Activated CD8-positive, alpha-beta memory T cell treated with anti-CD3 and anti-CD28 coated beads, Interleukin-2, amount 50 U/mL, for 24 hours (primary cell): ENCODE results near the gene PTK7.
"Not testable (repeated sequence)": the region's sequence is repeated elsewhere in the genome, so short reads cannot be mapped to it uniquely, and the experiment has no call there.

ENCODE experiments used
- DNase-seq: peaks from one replicate; pipeline ENCODE4 v3.0.0-alpha.2; 2020; ENCODE audit errors: extremely low read depth

The PTK7 gene

DNA sequence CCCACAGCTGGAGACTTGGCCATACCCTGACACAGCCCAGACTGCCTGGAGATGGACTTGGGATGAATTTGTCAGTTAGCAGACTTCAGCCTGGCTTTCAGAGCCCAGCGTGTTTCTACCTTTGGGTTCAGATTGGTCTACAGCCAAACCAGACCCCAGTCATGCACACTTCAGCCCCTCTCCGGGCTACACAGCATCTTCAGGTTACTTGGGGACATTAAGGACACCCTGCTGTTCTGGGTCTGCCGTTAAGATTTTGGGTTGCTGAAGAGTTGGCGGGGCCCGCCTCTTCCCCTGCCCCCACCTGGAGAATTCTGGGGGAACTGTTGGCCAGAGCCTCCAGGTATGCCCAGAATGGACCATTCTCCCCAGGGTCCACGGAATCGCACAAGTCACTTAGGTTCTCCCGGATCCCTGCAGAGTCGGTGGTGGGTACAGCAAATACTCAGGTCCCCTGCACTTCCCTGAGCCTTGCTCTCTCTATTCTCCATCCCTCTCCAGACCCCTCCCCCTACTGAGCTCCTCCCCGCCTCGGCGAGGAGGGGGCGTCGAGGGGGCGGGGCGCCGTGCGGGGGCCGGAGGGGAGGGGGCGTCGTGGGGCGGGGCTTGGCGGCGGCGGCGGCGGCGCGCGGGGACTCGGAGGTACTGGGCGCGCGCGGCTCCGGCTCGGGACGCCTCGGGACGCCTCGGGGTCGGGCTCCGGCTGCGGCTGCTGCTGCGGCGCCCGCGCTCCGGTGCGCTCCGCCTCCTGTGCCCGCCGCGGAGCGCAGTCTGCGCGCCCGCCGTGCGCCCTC, at the start of gene PTK7:
TSS of gene PTK7 (plus strand) at position 645 of the 794 bp plus-strand sequence. CDS start 175 bp downstream, outside the sequence.
- no peak for DNase-seq

DNA sequence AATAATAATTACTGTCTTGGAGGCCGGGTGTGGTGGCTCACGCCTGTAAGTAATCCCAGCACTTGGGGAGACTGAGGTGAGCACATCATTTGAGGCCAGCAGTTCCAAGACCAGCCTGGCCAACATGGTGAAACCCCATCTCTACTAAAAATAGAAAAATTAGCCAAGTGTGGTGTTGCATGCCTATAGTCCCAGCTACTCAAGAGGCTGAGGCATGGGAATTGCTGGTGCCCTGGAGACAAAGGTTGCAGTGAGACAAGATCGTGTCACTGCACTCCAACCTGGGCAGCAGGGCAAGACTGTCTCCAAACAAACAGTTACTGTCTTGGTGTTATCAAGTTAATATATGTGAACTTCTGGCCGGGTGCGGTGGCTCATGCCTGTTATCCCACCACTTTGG, 49.7 kb upstream of the PTK7 start:
- no peak for DNase-seq

DNA sequence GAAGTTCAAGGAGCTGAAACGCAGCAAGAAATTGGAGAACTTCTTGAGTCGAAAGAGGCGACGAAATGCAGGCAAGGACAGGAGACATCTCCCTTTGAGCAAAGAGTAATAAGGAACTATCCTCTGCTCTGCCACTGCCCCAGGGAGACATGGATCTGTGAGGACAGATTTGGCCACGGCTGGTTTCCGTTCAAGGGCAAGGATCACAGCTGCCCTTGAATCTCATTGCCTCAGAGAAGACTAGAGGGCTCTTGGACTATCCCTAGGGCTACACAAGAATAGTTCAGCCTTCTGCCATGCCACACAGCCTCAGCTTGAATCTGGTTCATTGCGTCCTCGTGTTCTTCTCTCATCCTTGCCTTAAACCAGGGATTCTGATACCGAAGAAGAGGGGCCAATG, 47.0 kb upstream of the PTK7 start:
- DNase-seq = no peak

- DNase-seq = no peak
Measured at GRCh38 chr6:43032326-43032725, 43.8 kb upstream of the PTK7 start.

DNA sequence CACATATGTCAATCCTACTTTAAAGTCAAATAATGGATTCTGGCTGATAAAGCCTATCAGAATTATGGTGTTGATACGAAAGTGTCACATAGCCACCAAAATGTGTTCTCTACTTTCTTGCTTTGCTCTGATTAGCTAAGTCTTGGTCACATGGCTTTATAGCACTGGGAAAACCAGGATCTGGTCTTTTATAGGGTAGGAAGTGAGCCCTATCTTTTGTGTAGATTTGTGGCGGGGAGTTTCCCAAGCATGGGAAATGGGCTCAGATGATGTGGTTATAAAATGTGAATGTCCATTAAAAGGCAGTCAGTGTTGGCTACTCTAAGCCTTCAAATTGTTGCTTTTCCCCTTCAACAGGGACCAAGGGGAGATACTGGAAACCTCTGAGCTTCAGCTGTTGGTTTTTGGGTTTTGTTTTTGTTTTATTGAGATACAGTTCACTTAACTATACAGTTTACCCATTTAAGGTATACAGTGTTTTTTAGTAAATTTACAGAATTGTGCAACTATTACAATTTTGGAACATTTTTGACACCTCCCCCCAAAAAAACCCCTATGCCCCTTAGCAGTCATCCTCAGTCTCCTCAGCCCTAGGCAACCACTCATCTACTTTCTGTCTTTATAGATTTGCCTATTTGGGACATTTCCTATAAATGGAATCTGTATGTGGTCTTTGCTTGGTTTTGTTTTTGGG, 42.5 kb upstream of the PTK7 start:
- no peak for DNase-seq

- DNase-seq = no peak
Measured at GRCh38 chr6:43034190-43034525, 42.0 kb upstream of the PTK7 start.

GRCh38 chr6:43035495-43036194, 40.5 kb upstream of the PTK7 start:
- DNase-seq = no peak

DNA sequence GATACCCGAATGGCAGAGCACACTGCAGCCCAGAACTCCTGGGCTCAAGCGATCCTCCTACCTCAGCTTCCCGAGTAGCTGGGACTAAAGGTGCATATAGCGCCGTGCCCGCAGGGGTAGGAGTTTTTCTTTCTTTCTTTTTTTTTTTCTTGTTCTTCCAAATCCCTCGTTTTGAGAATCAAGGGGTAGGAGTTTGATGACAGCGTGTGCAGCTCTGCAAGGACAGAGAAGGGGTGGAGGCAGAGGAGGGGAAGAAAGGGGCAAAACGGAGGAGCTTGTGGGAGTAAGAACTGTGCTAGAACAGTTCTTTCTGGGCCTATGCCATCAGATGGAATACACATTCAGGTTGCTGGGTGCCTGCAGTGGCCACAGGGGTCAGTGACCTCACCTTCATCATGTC, 39.4 kb upstream of the PTK7 start:
- DNase-seq = no peak

GRCh38 chr6:43037197-43037596, 38.9 kb upstream of the PTK7 start:
- DNase-seq = no peak

GRCh38 chr6:43037706-43038105, 38.4 kb upstream of the PTK7 start:
- no peak for DNase-seq

GRCh38 chr6:43038727-43039126, 37.4 kb upstream of the PTK7 start:
- DNase-seq = no peak

DNA sequence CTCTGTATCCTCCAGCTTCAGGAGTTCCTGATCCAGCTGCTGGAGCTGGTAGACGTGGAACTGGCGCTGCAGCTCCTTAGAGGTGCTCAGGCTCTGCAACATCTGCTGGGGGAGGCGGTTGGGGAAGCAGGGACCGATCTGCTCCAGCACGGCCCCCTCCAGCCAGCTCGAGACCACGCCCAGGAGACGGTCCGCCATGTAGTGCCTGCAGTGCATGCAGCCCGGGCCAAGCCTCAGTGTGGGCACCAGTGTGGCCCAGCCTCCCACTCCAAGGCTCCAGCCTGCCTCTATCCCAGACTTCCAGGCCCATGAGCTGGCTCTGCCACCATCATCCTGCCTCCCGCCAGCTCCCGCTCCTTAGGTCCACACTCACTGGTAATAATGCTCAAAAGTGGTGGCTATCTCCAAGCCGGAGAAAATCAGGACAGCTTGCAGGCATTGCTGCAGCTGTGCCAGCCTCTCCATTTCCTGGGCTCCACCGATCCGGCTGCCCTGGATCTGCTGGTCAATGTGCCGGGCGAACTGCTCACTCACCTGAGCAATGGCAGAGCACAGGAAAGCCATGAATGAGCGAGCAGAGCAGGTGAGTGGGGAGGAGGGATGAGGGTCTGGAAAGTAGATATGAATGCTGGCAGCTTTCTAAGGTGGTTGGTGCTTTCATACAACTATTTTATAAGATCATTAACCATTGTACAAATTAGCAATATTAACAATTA, 35.4 kb upstream of the PTK7 start:
- no peak for DNase-seq

- DNase-seq = not testable (repeated sequence)
Measured at GRCh38 chr6:43041475-43041874, 34.6 kb upstream of the PTK7 start.

DNA sequence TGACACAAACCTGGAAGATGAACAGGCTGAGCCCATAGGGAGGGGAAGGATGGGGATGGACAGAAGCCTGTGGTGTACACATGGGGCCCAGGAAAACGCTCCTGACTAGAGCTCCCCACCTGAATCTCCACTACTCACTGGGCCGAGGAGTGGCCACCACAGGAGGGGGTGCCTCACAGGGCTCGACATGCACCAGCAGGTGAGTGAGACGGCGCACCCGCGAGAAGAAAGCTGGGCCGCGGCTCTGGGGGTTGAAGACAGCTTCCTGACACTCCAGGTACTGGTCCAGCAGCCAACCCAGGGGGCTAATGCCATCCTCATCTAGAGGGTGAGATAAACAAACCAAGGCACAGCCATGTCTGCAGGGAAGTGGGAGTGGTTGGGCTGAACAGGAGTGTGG, 32.8 kb upstream of the PTK7 start:
- DNase-seq = no peak

DNA sequence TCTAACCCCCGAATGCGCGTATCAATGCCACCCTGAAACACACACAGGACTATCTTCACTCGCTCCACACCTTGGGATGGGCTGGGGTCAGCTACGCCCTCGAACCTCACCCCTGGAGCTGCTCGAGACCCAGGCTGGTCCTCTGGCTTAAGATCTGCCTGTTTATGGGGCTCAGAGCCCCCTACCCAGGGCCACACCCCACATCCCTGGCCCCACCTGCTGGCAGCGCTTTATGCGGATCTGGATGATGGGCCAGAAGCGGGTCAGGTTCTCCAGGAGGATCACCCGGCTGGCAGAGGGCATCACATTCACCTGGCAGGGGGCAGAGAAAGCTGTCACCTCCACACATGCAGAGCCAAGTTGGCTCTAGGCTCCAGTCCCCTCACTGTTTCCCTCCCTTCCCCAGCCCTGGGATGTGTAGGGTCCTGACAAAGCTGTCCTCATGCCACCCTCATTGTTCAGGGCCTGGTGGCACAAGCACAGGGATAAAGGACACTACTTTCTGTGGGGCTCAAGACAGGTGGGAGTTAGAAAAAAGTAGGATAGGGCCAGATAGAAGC, 30.7 kb upstream of the PTK7 start:
- no peak for DNase-seq

GRCh38 chr6:43047998-43048397, 28.1 kb upstream of the PTK7 start:
- DNase-seq = no peak

DNA sequence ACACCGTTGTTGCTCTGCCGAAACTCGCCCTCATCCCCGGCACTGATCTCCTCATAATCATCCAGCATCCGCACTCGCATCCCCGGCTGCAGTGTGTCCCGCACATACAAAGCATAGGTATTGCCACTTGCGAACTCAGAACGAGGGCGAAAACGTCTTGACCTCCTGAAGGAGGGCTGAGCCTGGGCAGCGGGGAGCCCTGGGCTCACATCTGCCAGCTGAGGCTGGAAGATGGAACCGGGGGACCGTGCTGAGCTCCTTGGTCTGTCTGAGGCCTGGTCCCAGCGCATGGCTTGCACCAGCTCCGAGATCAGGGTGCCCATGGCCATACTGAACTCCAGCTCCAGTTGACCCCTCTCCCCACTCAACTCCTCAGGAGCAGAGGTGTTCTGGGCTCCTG, 25.1 kb upstream of the PTK7 start:
- no peak for DNase-seq

DNA sequence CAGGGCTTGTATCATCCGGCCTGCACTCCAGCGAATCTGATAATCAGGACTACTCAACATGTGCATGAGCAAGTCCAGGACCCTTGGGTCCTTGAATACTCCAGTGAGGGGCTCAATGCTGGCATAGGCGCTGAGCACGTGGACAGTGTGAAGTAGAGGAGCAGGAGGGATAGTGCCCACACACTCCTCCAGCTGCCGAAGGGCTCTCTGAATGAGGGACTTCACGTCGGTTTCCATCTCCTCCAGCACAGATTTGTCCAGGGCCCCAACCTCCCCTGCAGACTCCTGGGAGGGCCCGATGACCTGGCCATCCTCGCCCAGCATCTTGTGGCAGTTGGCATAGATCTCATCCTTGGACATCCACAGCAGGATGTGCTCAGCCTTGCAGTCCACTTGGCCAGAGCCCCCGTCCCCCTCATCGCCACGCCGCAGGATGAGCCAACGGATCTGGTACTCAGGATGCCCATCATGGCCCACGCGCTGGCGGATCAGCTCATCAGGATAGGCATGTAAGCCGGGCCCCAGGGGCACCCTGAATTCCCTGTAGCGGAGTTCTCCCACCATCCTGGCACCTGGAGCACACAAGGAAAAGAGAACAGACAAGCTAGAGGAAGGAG, 23.8 kb upstream of the PTK7 start:
- no peak for DNase-seq

- no peak for DNase-seq
Measured at GRCh38 chr6:43052842-43053544, 23.1 kb upstream of the PTK7 start.

GRCh38 chr6:43053545-43054205, 22.4 kb upstream of the PTK7 start, which contains the start of gene CUL7:
CUL7 (minus strand) TSS chr6:43053851; CDS start chr6:43052788, 1,063 bp downstream.
- DNase-seq = peak; percentile 76
